HG02840 (cell line): Measurements from ENCODE around the gene ADAMTS14.

Source experiments
- ATAC-seq: cut with Tn5 transposase; IDR thresholded peaks from one replicate; pipeline ENCODE4 v1.9.1; 2021; ENCODE audit warnings: mild to moderate bottlenecking, moderate library complexity, moderate number of reproducible peaks; ENCODE audit not compliant: unreplicated experiment, low FRiP score

ADAMTS14 gene

GRCh38 chr10:70745555-70745954, 73.2 kb downstream of the ADAMTS14 start:
- no peak for ATAC-seq

DNA sequence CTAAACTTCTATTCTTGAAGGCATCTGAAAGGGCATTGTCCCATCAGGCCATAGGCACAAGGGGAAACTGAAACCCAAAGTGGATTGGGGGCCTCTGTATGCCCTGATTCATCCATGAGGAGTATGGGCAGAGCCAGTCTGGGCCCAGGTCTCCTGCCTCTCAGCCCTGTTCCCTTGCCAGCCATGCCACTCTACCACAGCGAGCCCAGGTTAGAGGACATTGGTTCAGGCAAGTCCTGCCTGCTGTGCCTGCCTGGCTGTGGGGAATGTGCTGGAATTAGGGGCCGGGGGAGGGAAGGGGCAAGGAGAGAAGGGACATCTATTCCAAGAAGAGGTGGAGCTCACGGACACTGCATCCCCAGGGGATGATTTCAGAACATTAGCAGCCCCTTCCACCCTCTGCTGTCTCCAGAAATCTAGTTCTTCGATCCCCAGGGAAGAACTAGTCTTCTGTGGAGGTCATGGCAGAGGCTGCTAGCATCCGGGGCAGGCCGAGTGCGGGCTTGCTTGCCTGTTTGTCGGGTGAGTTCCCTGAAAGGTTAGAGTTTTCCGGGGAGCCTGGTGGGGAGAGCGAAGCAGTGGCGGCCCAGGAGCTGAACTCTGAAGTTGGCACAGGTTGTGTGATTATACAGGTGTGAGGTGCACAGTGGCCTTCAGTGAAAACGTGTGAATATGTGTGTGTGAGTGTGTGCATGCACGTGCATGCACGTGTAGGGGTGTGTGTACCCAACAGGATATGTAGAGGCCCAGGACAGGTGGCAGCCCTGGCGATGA, 75.1 kb downstream of the ADAMTS14 start:
- no peak for ATAC-seq

DNA sequence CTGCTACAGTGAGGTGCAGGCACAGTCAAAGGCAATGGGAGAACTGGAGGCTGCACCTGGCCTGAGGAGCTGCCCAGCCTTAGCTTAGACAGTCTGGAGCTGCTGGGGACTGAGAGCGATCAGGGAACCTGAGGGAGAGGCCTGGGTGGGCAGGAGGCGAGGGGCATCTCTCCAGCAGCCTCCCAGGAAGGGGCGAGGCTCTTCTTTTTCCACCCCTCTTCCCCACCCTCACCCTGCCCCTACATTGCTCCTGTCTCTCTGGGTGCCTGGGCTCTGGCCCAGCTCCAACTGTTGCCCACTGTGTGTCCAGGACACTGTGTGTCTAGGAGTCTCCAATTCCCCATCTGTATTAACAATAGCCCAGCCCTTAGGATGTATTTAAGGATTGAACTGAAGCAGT, 76.0 kb downstream of the ADAMTS14 start:
- no peak for ATAC-seq

DNA sequence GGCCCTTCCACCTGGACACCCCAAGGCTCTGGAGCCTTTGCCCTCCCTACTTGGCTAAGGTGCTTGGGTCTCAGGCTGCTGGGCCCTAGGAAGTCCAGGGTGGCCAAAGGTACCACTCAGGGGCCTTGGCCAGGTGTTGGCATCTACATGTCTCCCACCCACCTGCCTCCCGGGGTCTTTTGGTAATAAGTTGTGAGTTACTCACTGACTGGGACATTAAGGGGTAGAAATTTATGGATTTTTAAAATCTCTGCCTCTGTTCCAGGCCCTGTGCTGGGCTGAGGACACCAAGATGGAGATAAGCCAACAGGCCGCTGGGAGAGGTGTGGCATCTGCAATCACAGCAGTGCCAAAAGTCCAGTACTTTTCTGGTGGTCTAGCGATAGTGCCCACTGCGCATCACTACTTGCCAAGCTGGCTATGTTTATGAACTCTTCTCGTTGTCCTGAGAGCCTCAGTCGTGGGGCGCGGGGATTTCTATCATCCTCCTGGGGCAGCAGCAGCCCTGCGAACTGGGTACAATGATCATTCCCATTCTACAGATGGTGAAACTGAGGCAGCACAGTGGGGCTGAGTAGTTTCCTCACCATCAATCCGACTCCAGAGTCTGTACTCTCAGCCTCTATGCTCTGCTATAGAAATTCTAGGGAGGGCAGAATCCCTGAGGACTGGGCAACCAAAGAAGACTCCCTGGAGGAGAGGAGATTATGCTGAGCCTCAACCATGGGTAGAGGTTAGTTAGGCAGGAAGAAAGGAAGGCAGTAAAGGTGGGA, 76.7 kb downstream of the ADAMTS14 start:
- ATAC-seq: no peak

DNA sequence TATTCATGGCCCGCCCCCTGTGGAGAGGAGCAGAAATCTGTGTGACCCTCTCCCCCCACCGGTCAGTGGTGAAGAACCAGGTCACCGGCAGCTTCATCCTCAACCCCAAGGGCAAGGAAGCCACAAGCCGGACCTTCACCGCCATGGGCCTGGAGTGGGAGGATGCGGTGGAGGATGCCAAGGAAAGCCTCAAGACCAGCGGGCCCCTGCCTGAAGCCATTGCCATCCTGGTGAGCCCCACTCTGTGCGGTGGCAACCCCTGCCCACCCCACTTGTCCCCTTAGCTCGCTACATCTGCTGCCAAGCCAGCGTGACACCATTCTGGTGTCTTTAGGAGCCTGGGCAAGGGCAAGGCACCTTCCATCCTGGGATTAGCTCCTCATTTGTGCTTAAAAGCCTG, 77.5 kb downstream of the ADAMTS14 start:
- ATAC-seq: no peak

DNA sequence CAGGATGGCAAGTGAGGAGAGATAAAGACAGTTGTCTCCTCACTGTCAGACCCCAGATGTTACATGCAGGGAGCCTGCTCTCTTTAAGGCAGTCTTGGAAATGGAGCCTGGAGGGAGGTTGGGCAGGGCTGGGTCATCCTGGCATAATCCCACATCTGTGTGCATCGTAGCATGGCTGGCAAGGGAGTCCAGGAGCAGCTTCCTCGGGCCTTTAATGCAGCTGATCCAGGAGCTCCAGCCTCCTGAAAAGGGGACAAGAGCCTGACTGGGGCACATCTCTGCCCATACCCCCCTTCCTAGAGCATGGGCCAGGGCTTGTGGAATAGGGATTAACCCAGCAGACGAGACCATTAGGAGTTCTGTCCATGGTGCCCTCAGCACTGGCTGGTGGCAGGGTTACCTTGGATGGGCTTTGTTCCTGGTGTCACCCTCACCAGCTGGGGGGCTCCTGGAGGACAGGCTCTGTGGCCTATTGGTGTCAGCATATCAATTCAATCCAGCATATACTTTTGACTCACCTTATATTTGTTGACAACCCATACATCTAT, 77.9 kb downstream of the ADAMTS14 start:
- no peak for ATAC-seq

DNA sequence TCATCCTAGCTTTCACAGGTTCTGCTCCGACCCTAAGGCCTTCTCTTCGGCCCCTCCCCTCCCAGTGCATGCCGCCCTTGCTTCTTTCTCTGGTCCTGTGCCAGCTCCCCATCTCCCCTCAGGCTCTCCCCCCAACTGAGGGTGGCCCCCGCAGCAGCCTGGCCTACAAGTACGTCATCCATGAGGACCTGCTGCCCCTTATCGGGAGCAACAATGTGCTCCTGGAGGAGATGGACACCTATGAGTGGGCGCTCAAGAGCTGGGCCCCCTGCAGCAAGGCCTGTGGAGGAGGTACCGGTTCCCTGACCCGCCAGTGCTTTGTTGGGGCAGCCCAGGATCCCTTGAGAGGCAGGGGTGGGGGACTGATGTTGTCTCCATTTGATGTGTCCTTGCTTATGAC, 79.0 kb downstream of the ADAMTS14 start:
- ATAC-seq: no peak

DNA sequence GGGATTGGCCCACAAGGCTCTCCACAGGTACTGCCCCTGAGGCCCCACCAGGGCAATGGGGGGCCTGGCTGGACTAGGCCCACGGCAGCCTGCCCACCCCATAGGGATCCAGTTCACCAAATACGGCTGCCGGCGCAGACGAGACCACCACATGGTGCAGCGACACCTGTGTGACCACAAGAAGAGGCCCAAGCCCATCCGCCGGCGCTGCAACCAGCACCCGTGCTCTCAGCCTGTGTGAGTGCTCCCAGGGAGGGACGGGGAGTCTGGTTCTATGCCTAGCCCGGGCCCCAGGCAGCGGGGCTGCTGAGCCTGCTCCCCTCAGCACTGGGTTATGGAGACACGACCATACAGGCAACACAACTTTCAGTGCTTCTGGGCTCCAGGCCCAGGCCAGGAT, 79.7 kb downstream of the ADAMTS14 start:
- no peak for ATAC-seq

- no peak for ATAC-seq
Observed at GRCh38 chr10:70752571-70752970, 80.3 kb downstream of the ADAMTS14 start.

DNA sequence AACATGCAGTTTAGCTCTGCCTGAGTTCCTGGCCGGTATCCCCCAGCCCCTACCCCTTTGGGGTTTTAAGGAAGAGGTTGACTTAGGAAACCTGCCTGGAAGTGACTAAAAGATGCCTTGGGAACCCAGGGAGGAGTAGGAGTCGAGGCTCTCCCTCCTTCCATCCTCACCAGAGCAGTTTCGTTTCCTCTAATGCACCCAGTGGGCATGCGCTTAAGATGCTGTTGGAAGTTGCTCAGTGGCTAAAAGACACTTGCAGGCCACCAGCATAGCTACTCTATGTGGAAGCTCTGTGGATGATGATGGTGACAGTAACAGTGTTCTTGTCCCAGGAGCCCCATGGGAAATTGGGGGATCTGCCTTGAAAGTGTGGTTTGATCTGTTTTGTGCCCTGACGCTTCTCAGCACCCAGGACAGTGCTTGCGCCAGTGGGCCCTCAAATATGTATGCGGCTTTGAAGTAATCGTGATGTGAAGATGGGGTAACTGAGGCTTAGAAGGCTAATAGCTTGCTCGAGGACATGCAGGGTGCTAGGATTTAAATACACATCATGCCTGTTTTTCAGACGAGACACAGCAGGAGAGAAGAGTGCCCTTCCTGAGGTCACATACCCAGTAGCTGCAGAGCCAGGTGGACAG, 80.8 kb downstream of the ADAMTS14 start:
- no peak for ATAC-seq

- no peak for ATAC-seq
Observed at GRCh38 chr10:70753841-70754621, 81.7 kb downstream of the ADAMTS14 start.

DNA sequence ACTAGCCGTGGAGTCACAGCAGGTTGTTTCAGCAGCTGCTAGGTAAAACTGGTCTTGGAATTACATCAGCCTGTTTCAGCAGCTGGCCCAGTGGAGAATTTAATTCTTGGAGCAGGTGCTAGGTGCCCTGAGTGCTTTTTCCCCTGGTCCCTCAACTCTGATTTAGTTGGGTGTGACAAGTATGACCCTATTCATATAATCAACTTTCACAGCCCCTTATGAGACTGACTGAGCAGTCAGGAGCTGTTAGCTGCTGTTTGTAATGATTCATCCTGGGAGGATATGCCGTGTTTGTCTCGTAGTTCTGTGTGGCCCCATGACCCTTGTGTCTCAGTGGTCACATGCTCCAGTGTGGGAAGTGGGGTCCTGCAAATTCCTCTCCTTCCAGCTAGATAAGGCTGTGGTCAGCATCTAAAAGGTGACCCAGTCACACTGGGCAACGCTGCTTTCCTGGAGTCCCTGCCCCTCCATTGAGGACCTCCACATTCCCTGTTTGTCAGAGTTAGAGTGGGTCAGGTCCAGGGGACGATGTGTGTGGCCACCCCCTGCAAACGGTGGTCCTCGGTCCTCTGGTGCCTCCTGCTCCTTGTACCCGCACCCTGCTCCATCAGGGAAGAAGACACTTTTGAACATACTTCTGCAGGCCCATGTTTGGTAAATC, 84.5 kb downstream of the ADAMTS14 start:
- no peak for ATAC-seq

DNA sequence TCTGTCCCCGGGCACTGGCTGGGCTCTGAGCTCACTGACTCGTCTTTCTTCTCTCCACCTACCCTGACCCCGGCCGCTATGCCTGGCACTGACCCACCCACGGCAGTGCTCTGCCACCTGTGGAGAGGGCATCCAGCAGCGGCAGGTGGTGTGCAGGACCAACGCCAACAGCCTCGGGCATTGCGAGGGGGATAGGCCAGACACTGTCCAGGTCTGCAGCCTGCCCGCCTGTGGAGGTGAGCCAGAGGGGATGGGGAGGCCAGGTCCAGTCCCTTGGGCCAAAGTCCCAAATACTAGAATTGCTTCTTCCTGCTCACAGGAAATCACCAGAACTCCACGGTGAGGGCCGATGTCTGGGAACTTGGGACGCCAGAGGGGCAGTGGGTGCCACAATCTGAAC, 85.5 kb downstream of the ADAMTS14 start:
- ATAC-seq: no peak

DNA sequence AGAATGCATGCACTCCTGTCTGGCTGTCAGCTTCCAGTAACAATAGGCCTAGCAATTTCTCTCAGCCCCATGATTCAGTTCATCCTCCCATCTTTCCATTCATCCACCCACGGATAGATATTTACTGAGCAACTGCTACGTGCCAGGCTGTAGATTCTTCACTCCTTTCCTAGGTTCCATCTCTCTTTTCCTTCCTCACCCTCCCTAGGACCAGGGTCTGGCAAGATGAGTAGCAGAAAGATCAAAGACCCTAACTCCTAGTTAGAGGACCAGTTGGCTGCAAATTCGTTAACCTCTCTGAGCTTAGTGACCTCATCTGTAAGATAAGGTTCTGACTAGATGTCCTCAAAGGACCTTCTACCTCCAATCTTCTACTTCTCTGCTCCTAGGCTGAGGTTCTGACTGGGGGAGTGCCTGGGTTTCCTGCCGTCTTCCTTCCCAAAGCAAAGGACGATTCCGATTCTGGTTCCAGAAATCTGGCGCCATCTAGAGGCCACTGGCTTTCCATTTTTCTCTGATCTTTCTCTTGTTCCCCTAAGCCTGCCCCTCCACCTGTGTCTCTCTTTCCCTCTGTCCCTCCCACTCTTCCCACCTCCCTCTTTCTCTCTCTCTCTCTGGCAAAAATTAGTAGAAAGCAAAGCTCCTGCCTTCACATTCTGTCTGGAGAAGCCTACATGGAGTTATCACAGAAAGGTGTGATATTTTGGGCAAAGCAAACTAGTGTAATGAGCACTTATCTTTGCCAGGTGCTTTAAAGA, 86.6 kb downstream of the ADAMTS14 start:
- no peak for ATAC-seq

DNA sequence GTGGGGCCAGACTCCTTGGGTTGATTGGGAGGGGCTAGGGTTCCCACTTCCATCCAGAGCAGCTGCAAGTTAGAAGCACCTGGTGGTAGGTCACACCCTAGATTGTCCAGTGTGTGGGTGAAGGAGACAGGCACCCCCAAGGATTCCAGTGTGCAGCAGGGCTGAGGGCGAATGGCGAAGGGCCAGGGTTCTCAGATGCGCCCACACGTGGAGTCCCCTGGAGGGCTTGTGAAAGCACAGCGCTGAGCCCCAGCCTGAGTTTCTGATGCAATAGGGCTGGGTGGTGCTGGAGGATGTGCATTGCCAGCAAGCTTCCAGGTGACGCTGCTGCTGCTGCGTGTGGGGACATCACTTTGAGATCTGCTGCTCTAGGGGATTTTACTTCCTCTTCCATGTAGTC, 87.5 kb downstream of the ADAMTS14 start:
- ATAC-seq: no peak

- no peak for ATAC-seq
Observed at GRCh38 chr10:70760271-70760787, 88.0 kb downstream of the ADAMTS14 start.

DNA sequence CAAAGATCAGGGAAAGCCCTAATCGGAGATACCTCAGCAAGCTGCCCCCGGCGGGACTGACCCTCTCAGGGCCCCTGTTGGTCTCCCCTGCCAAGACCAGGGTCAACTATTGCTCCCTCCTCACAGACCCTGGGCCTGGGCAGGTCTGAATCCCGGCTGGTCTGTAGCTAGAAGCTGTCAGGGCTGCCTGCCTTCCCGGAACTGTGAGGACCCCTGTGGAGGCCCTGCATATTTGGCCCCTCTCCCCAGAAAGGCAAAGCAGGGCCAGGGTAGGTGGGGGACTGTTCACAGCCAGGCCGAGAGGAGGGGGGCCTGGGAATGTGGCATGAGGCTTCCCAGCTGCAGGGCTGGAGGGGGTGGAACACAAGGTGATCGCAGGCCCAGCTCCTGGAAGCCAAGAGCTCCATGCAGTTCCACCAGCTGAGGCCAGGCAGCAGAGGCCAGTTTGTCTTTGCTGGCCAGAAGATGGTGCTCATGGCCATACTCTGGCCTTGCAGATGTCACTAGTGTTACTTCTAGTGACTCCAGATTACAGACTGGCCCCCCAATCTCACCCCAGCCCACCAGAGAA, 88.8 kb downstream of the ADAMTS14 start:
- ATAC-seq: no peak

GRCh38 chr10:70761727-70762350, 89.5 kb downstream of the ADAMTS14 start:
- no peak for ATAC-seq
